HG02852 (cell line): ENCODE data around the gene FAM124A.
A peak's percentile ranks its signal among the peaks of the same experiment; 100 is the strongest.

Experiments
- ATAC-seq: cut with Tn5 transposase; IDR thresholded peaks from one replicate; pipeline ENCODE4 v1.9.1; 2021; ENCODE audit warnings: mild to moderate bottlenecking, moderate library complexity; ENCODE audit not compliant: unreplicated experiment

Gene FAM124A

DNA sequence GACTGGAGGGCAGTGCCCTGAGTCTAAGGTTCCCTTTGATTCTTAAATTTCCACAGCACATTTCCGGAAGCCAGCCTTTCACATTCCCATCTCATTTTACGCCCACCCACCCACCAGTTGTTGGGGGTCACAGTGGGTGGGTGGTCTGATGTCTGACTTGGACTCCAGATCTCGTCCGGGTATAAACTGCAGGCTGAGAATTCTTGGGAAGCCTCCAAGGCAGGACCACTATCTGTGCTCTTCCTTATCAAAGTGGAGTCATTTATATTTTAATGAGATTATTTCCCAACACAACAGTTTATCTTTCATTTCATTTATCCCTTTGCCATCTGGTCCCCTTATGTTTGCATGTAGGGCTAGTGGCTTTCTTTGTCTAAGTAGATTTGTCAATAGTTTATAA lies 3.6 kb upstream of the FAM124A start:
- ATAC-seq = no peak

DNA sequence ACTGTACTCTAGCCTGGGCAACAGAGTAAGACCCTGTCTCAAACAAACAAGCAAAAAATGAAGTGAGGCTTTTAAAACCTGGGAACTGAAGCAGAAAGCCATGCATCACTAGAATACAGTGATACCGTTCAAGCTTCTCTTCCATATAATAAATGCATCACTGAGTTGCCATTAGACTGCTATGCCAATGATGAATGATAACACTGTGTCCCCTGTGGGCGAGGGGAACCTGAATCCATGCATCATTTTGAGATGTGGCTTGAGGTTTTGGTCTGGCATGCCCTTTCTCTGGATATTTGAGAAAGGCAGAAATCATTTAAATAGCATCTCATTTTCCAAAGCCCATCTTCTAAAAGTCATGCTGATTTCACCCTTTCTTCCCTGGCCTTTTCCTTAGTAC lies 1.5 kb upstream of the FAM124A start:
- ATAC-seq = no peak

DNA sequence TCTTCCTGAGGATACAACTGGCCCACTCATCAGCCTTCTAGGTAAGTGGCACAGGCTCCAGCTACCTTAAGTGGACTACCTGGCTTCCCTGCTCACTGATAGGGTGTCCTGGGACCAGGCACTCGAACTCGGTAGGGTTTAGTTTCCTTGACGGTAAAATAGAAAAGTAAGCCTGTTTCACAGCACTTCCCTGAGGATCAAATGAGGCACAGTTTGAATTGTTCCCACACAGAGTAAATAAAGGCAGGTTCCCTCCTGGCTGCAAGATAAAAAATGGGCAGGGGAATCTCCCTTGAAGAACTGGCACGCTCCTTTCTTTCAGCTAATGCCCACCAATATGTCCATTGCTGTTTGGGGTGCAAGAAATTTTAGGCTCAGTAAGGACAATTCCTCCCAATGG lies 1.1 kb upstream of the FAM124A start:
- no peak for ATAC-seq

DNA sequence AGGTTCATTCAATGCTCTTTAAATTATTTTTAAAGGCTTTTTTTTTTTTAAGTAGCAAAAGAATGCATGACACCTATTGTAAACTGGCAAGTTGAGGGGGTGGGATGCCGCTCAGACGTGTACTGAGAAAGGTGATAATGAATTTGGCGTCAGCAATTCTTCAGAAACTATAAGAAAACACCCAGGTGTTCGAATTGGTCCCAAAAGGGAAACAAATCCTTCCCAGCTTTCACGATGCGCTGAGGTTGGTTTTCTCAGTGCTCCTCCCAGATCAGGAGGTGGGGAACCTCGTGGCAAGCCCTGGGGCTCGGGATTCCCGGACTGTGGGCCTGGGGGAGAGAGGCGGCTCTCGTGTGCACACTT lies 543 bp upstream of the FAM124A start:
- peak; percentile 18 for ATAC-seq

DNA sequence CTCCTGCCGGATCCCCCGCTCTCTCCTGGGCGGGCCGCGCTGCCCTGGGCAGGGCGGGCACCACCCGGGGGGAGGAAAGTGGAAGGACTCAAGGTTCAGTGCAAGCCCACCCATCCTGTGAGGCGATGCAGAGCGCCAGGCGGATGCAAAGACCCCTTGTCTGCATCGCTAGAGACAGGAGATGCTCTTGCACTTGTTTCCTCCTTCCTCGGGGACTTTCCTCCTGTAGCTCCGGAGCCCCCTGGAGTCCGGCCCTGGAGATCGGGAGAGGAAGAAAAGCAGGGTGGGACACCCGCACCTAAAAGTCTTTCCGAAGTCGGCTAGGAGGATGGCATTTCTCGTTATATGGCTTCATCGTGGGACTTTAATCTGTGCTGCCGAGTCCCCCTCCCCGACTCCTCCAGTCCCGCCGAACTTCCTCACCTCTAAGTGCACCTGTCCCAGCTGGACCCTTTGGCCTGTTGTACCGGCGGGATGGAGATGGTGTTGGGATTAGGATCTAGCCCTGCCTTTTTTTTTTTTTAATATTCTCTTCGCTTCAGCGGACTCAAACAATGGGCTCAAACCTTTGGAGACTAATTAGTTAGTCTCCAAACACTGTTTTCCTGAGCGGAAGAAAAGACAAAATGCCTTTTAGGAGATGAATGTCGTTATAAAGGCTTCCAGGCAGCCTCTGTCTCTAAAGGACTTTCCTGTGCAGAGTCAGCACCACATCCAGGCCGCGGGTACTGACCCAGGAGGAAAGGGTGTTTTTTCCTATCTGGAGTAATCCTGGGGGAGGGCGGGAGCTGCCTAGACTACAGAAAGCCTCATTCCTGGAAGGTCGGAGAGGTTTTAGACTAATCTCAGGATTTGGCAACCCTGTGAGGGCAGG lies 725 bp downstream of the FAM124A start:
- peak; percentile 20 for ATAC-seq

DNA sequence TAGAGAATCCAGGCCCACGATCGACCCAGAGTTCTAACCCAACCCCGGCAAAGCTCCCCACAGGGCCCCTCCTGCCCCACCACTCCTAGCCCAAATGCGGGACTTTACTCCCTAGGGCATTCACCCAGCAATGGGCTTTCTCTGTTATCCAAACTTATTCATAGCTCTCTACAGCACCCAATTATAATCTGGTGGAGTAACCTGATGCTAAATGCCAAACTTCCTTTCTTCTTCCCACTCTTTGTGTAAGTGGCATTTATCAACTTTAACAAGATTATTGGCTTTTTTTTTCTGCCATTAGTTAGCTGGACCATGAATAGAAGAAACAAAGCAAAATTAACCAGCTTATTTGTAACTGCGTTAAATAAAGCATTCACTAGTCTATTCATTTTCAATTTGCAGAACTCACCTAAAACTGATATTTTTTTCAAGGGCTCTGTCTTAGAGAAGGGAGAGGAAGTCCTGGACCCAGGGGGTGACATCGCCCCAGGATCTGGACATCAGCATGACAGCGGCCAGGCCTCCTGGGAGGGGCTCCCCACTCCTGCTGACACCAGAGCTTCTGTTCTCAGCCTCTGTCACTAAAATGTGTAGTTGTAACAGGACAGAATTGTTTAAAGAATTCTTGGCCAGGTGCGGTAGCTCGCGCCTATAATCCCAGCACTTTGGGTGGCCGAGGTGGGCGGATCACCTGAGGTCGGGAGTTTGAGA lies 1.5 kb downstream of the FAM124A start:
- ATAC-seq = no peak

DNA sequence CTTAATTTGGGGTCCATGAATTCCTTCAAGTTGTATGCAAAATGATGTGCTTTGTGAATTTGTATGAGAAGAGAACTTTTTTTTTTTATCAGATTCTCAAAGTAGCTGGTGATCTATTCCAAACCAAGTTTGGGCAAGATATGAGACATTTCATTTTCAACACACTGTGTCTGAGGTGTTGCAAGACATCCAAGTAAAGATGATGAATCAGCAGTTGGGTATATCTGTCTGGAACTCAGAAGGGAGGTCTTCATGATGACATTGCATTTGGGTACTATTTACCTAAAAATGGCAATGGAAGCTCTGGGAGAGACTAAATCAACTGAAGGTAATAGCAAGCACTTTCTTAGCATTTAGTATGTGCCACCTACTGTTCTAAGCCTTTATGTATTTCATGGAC lies 2.8 kb downstream of the FAM124A start:
- no peak for ATAC-seq

DNA sequence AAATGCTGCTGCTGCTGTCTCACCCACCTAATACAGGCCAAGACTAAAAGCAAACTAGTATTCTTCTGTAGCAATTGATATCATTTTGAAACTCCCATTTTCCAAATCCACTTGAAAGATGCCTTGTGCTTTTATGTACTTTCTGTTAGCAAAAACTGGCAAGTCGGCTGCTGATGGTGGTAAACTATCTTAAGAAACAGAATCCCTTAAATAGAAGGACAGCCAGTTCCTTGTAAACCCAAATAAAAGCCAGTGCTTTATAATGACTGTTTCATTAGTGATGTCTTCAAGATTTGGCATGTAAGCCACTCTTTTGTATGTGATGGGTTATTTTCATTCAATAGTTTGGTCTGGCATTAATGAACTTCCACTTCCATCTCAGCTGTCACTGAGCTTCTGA lies 5.2 kb downstream of the FAM124A start:
- ATAC-seq = no peak

DNA sequence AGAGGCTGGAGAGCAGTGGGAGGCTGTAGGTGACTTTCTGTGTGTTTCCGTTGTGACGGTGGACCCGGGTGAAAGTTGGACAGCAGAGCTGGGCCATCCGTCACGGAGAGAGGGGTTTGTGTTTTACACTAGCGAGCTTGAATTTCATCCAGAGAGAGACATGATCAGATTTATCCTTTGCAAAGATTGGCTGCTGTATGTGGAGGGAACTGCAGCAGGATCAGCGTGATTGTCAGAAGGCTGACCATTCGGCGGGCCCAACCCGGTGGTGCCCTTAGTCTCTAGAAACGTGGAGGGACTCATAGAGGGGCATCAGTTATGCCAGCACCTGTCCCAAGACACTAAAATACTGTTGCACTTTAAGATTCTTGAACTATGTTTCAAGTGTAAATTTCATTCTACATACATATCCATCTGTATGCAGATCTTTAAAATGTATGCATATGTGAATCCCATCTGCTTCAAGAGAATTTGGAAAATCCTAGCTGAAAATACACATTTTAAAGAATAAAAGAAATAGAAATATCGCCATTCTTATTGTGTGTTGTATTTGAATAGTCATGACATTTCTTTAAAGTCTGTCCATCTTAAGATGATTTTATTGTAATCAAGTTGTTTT lies 7.0 kb downstream of the FAM124A start:
- no peak for ATAC-seq

DNA sequence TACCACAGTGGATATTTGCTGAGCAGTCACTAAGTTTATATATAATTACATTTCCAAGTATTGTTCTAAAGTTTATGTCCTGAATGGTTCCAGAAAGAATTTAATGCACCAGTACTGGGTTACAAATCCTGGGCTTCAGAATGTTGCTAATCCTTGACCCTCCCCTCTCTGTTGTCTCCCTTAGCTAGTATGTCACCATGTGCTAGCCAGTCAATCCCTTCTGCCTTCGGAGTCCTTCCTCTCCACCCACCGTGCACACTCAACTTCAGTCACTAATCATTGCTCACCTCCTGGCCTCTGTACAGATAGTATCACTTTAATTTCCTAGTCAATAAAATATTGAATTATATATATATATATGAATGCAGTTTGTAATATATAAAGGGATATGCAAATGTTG lies 7.5 kb downstream of the FAM124A start:
- ATAC-seq = no peak

DNA sequence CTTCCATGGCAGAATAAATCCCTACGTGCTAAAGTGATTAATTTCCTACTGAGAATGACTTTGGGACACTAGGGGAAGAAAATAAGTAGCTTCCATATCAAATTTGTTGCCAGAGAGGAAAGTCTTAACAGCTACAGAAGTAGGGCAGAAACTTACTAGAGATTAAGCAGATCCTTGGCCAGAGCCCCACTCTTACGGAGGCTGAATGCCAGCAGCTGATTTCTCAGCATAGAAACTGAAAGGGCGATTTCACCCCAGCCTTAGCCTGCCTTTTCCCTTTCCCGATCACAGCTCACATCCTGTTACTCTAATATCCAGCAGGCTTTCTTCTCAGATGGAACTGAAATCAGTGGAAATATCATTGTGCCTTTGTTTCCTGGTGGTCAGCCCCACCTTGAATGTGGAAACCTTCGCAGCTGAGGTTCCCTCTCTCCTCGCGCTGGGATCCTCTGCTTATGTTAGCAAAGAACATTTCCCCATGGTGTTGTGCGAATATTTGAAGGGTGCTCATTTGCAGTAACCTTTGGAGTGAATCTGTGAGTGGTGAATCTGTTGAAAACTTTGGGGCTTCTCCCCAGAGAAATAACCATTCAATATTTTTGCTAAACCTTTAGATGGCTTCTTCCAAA lies 8.4 kb downstream of the FAM124A start:
- no peak for ATAC-seq

DNA sequence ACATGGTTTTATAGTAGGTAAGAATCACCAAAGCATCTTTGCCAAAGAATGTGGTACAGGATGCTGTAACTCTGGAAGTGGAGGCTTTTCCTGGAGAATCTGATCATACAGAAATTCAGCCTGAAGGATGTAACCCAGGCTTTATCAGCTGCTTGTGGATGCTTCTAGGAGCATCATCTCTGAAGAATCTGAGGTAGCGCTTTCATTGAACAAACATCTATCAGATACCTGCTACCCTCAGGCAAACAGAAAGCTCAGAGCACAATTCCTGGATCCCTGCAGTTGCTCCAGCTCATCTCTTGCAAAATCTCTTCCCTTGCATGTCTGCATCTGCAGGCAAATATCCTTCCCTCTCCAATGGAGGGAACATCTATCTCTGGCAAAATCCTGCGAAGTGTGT lies 9.3 kb downstream of the FAM124A start:
- no peak for ATAC-seq

DNA sequence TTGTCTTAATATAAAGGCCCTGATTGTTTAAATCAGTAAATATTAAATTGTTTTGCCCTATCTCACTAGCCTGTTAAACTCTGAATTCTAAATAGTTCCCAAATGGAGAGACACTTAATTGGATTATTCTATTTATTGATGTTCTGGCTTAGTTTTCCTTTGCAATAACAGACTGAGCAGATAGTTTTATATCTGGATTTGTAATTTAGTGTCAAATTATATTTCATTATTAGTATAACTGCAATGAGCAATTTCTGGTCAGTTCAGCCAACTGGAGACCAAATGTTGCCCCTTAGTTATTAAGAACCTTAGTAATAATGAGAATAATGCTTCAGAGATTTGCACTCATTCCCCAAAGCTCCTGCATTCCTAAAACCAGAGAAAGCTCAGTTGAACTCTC lies 10.1 kb downstream of the FAM124A start:
- no peak for ATAC-seq

DNA sequence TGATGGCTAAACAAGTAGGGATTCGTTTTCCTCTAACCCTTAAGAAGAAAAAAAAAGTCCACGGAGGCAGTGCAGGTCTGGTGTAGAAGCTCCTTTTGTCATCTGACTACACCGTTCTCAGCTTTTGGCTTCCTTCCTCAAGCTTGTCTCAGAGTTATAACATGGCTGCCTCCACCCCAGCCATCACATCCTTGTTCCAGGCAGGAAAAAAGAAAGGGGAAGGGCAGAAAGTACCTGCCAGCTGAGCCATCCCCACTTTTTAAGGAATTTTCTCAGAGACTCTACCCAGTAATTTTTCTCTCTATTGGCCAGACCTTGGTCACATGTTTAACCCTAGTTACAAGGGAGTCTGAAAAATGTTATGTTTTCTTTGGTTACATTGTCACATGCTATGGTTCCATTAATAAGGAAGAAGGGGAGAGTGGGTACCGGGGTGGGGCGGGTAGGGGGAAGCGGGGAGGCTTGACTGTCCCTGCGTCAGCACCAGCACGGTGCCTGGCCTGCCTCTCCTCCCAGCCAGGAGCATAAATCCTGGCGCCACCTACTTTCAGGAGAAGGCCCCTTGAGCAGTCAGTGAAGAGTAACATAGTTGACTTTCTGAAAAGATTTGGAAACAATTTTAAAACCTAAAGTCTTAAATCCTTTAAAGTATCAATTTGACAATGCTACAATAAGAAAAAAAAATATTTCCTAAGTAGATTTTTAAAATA lies 11.1 kb downstream of the FAM124A start:
- no peak for ATAC-seq

DNA sequence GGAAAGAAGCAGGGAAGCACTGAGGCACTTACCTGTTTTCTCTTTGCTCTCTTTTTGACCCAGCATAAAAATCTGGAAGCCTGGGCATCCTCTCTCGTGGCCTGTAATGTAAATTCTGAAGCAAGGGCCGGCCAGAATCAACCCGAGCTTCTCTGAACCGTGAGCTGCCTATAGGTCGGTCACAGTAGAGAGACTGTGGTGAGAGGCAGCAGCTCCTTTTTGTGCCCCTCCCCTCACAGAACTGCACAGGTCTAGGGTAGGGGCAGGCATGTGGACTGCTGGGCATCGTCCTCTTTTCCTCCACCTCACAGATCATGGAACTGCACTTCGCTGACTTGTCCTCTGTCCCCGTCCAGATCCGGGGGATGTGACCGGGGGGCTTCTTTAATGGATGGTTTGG lies 12.5 kb downstream of the FAM124A start:
- ATAC-seq = no peak

DNA sequence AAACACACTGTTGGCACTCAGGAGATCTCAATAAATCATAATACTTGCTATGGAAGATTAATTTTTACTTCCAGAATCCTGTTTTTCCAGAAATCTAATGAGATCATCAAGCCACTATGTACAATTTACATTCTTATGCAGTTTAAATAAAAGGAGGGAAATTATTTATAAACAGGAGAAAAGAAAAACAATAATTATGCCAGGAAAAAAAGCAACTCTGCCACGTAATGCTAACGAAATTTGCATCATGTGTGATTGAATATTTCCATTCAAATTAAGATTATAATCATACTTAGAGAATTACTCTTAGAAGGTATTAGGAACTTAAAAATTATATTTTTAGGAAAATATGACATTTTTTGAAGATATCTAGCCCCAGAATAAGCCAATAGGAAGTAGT lies 13.0 kb downstream of the FAM124A start:
- no peak for ATAC-seq

DNA sequence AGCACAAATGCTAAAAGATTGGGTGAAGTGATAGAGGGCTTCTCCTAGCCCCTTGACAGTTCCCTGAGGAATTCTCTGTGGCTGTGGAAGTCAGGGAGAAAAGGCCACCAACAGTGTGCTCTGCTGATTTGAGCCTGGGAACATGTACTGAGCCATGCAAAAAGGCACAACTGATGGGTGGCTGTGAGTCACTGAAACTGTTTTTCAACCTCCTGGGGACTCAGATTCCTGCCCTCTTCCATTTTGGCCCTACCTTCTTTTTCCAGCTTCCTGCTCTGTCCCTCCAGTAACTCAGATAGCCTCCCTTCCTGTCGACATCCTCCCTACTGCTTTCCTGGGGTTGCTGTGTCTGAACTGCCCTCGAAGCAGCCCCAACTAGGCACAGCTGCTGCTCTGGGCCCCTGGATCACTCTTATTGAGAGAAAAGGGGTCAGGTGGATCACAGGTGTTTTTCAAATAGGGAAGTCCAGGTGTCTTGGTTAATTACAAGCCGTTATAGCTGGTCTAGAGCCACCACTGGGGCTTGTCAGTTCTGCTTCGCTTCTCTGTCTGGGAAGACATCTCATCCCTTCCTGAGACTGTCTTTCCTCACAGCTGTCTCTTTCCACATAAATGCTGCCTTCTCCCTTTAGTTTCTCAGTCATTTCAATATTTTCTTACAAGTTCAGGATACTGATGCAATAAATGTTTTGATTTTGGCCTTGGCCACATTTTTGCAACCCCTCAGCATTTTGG lies 13.7 kb downstream of the FAM124A start:
- ATAC-seq = no peak

DNA sequence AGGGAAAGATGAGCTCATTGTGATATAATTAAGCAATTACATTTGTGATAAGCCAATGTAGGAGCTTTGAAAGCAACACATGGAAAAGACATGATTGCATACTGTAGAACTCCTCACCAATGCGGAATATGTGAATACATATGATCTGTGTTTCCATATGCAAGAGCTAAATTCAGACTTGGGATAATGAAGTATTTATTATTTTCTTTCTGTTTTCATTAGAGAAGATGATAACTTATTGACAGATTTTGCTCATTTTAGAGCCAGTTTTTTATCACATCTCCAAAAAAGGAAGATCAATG lies 14.2 kb downstream of the FAM124A start:
- no peak for ATAC-seq

DNA sequence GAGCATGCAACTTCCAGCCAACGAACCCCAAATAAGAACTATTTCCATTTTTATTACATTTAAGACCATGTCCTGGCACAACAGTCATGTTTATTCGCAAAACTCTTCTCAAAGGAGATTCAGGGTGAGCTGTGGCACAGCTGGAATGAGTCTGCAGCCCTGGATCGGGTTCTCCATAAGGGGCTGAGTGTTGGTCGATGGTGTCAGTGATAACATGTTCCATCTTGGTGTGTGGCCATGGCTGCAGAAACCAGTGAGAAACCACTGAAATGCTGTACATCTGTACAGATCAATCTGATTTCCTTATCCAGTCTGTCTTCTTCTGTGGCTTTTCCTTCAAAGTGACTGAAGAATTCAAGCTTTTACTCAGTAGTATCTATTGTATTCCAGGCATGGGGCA lies 15.2 kb downstream of the FAM124A start:
- ATAC-seq = no peak

DNA sequence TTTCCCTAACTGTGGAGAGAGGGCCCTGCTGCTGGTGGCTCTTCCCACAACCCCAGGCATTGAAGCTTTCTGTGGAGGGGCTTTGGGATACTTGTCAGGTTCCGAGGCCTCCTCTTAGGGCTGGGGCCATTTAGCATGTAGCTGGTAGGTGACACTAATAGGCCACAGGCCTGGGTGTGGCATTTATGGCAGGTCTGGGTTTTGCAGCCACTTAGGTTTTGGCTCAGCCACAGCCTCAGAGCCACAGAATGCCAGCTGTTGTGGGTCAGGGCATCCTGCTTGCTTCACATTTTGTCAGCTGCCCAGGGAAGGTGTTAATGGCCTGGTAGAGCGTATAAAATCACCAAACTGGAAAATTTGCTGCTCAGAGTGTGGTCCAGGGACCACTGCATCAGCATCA lies 15.7 kb downstream of the FAM124A start:
- ATAC-seq = no peak

DNA sequence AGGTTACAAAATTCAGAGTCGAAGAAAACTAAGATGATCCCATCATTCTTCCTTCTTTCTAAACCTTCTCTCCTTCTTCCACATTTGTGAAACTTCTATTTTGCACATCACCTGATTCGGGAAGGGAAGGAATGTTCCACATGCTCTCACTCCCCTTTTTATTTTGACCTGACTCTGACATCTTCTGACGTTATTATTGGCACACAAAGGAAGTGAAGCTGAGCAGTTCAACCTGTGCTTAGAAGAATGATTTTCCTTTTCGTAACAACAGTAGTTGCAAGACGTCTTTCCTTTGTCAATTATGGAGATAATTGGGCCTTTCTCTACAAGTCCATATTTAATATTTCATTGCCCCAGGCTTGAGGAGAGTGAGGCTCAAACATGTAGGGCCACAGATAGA lies 18.0 kb downstream of the FAM124A start:
- no peak for ATAC-seq
